Suprapubic skin (tissue), 4 donors: ENCODE measurements around the gene TMOD1.

Experiments
- POLR2A ChIP-seq, 2 donors: fragments of 450-650 bp; IDR thresholded peaks; one replicate each; pipeline ENCODE4 v1.6.1; 2017; ENCODE audit warnings: antibody characterized with exemption in 2 of 2, mild to moderate bottlenecking in 2 of 2, moderate library complexity in 2 of 2
- POLR2AphosphoS5 ChIP-seq, 3 donors: sonication (generic); formaldehyde crosslinking; IDR thresholded peaks; one replicate each; pipeline ENCODE4 v1.6.1; 2017; ENCODE audit warnings: antibody characterized with exemption in 3 of 3
- TF ChIP-seq, protein P1 (sequence below), 2 donors: fragments of 200-600 bp in 1 of 2; fragments of 450-650 bp in 1 of 2; sonication (generic) in 1 of 2; IDR thresholded peaks; one replicate each; pipeline ENCODE4 v1.5.1; 2016 to 2019; ENCODE audit warnings: antibody characterized with exemption in 2 of 2, mild to moderate bottlenecking in 1 of 2, moderate library complexity in 1 of 2

DNA sequence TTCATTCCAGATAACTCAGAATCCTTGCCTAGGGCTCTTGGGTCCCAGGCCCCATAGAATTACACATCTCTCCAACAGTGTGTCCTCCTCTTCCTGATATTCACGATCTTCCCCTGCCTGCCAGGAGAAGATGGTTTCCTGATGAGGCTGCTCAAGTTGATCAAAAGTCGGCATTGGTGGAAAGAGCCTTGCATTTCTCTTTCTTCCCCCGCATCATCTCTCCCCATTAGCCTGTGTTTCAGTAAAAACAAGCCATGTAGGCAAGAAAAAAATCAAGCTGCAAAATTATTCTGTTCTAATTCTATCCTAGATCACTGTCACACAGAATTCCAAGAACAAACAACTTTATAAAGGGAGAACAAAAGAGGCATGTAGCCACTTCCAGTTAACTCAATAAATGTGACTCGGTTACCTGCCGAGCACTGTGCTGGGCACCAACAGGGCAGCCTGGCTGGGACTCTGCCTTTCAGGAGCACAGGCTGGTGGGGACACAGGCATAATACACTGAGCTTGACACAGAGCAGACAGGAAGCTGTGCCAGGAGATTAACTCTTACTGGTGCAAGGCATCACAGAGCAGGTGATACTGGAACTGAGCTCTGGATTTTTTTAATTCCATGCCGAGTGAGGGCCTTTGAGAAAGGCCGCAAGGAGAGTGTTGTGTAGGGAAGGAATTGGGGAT is 25.6 kb downstream of the TMOD1 start:
- TF ChIP-seq, protein P1, sequence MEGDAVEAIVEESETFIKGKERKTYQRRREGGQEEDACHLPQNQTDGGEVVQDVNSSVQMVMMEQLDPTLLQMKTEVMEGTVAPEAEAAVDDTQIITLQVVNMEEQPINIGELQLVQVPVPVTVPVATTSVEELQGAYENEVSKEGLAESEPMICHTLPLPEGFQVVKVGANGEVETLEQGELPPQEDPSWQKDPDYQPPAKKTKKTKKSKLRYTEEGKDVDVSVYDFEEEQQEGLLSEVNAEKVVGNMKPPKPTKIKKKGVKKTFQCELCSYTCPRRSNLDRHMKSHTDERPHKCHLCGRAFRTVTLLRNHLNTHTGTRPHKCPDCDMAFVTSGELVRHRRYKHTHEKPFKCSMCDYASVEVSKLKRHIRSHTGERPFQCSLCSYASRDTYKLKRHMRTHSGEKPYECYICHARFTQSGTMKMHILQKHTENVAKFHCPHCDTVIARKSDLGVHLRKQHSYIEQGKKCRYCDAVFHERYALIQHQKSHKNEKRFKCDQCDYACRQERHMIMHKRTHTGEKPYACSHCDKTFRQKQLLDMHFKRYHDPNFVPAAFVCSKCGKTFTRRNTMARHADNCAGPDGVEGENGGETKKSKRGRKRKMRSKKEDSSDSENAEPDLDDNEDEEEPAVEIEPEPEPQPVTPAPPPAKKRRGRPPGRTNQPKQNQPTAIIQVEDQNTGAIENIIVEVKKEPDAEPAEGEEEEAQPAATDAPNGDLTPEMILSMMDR (IDR thresholded peaks at IDR 0.05) = no peak
- TF ChIP-seq POLR2AphosphoS5 (IDR thresholded peaks at IDR 0.05) (no peak), POLR2A (IDR thresholded peaks at IDR 0.05) (no peak)
